T-helper 17 cell (primary cell): ENCODE data around the gene FAM118B. TPM values are rescaled to one million over a fixed set of nuclear protein-coding genes. Genes with fewer than 3 reads are reported as not detected.
"Not testable (repeated sequence)": the region's sequence is repeated elsewhere in the genome, so short reads cannot be mapped to it uniquely, and the experiment has no call there.

Experiments used
- ATAC-seq: fragments of 150-1000 bp; cut with Tn5 transposase; 2 replicates; pipeline ENCODE4 v1.10.0; 2021; ENCODE audit warnings: mild to moderate bottlenecking, moderate library complexity
- DNase-seq, 3 donors: peaks; one replicate each; pipeline versions ENCODE4 v3.0.0 to v3.0.0-alpha.2; 2020 to 2021
- H3K9me3 ChIP-seq: one replicate; pipeline ENCODE4 v1.7.0; 2013; ENCODE audit warnings: low read length, mild to moderate bottlenecking; ENCODE audit not compliant: control insufficient read depth, poor library complexity, severe bottlenecking
- H3K27ac Mint-ChIP-seq: one replicate; pipeline ENCODE4 v1.8.0; 2022; ENCODE audit warnings: mild to moderate bottlenecking, moderate library complexity, mixed read lengths
- H3K27me3 Mint-ChIP-seq: one replicate; pipeline ENCODE4 v1.8.0; 2022; ENCODE audit warnings: mixed read lengths
- H3K36me3 Mint-ChIP-seq: one replicate; pipeline ENCODE4 v1.8.0; 2022; ENCODE audit warnings: low read depth, mixed read lengths
- H3K4me1 Mint-ChIP-seq: one replicate; pipeline ENCODE4 v1.8.0; 2022; ENCODE audit warnings: mild to moderate bottlenecking, mixed read lengths
- H3K4me3 Mint-ChIP-seq: one replicate; pipeline ENCODE4 v1.8.0; 2022; ENCODE audit warnings: mild to moderate bottlenecking, moderate library complexity, mixed read lengths
- total RNA-seq, 4 donors: library from RNA in 2 of 4; stranded (reverse) in 2 of 4; gene quantifications; one replicate each; pipeline ENCODE4 v1.2.3 and lab custom pipeline; 2022 to 2026

Gene FAM118B
- total RNA-seq, 2 donors from 2014 or later, result 2.5 to 2.8 TPM

DNA sequence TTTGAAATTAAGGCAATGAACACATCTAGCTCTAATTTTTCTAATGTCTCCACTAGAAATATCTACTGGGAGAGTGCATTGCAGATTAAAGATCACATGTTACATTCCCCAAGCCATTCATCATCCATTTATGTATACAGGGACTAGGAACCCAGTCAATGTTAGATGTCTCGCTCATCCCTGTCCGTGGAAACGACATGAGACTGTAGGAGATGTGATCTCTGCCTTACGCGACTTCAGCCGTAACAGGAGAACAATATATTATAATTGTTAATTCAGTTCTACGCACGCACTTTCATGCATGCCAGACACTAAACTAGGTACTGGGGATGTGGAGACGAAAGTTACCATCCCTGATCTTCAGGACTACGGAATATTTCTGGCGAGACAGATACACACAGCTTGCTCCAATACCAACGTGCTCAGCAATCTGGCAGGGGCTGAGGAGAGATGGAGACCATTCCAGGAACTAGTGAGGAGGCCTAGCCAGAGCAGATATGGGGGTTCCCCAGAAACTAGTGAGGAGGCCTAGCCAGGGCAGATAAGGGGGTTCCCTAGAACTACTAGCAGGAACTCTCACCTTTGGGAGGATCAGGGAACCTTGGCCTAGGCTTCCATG lies 93.0 kb downstream of the FAM118B start:
- DNase-seq (no peak), ATAC-seq (peak; percentile 31)
- peak overlapping the region; percentile 96 for H3K27ac Mint-ChIP-seq
- H3K4me3 Mint-ChIP-seq, result peak overlapping the region; percentile 98
- no peaks in the 10 kb centered on the region for H3K27me3 Mint-ChIP-seq
- no peaks in the 10 kb centered on the region for H3K9me3 ChIP-seq
- H3K4me1 Mint-ChIP-seq, result peaks cover 18% of the 10 kb centered on the region
- H3K36me3 Mint-ChIP-seq, result peaks cover 2% of the 10 kb centered on the region

DNA sequence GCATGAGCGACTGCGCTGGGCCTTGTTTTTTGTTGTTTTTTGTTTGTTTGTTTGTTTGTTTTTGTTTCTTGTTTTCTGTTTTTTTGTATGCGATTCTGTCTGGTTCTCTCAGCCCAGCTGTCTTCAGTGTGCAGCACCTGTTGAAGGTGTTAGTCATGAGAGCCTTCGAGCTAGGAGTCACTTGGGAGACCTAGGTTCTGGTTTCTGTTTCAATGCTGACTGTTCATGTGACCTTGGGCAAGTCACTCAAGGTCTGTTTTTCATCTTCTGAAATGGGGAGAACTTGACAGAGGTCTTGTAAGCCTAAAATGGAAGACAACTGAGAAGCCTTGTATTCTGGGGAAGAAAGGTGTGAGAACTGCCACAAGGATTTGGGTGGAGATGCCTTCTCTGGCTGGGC lies 94.1 kb downstream of the FAM118B start:
- Mint-ChIP-seq H3K27me3 (no peaks in the 10 kb centered on the region), H3K27ac (peak overlapping the region; percentile 96), H3K4me1 (peaks cover 26% of the 10 kb centered on the region), H3K36me3 (peaks cover 2% of the 10 kb centered on the region), H3K4me3 (peak overlapping the region; percentile 70)
- no peak for ATAC-seq
- no peaks in the 10 kb centered on the region for H3K9me3 ChIP-seq
- DNase-seq, result no peak

- no peaks in the 10 kb centered on the region for H3K9me3 ChIP-seq
- Mint-ChIP-seq H3K36me3 (peaks cover 2% of the 10 kb centered on the region), H3K27ac (no peak overlapping the region), H3K4me1 (peaks cover 28% of the 10 kb centered on the region), H3K27me3 (no peaks in the 10 kb centered on the region), H3K4me3 (no peak overlapping the region)
- DNase-seq (no peak), ATAC-seq (no peak)
Observed at GRCh38 chr11:126307706-126308105, 96.1 kb downstream of the FAM118B start.

DNA sequence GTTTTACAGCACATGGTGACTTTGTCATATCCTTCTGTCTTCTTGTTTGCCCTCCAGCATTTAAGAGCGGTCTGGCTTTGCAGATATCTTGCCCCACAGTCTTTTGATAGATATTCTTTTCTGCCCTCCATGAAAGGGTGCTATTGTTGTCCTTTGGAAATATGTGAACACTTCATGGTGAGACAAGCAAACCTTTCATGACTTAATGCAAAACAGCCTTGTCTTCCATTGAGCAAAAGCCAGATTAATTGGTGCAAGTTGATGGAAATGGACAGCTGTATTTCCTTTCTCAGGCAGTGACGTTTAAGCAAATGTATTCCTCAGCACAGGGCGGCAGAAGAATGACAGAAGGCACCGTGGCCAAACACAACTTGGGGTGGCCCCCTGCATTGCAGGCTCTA lies 96.7 kb downstream of the FAM118B start:
- no peak for ATAC-seq
- Mint-ChIP-seq H3K36me3 (peaks cover 2% of the 10 kb centered on the region), H3K27ac (no peak overlapping the region), H3K27me3 (no peaks in the 10 kb centered on the region), H3K4me1 (peaks cover 28% of the 10 kb centered on the region), H3K4me3 (no peak overlapping the region)
- no peaks in the 10 kb centered on the region for H3K9me3 ChIP-seq
- DNase-seq, result no peak

DNA sequence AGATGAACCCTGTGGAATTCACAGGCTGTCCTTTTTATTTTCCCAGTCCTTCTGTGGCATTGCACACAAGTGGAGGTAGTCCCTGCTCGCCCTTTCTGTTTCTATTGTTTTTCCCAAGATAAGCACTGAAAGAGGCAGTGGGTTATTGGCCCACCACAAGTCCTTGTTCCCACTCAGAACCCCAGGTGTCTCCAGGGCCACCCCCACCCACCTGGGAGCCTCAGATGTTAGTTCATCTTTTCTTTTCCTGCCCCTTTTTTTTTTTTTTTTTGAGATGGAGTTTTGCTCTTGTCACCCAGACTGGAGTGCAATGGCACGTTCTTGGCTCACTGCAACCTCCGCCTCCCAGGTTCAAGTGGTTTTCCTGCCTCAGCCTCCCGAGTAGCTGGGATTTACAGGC lies 97.2 kb downstream of the FAM118B start:
- not testable (repeated sequence) for H3K27me3 Mint-ChIP-seq, H3K36me3 Mint-ChIP-seq, ATAC-seq, H3K4me3 Mint-ChIP-seq, H3K9me3 ChIP-seq, H3K27ac Mint-ChIP-seq, DNase-seq
- H3K4me1 Mint-ChIP-seq, result peaks cover 28% of the 10 kb centered on the region

DNA sequence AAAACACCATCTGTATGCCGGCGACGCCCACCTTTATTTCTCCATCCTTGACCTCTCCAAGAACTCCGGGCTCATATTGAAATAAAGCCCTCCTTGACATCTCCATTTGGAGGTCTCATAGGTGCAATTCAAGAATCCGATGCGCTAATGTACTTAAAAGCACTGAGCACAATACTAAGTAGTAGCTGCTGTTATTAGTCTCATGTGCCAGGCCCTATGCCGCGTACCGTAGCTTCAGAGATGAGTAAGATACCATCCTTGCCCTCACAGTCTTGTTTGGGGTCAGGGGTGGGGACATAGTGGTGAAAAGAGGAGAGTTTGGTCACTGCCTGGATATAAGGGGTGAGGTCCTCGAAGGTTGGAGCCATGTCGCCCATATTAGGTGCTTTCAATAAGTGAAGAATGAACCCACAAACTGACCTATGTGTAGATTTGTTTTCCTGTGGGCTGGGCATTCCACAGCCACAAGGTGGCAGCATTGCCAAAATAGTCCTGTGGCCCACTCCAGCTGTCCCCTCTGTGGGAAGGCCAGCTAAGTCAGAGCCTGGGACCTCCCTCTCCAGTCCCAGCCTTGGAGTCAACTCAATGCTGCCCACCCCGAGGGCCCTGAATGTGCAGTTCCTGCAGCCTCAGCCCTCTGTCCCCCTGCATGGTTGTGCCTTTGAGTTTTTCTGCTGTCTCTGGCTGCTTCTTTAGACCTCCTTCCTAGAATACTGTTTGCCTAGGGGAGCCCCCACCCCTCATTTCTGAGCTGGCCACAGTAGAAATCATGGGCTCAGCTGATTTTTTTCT lies 98.8 kb downstream of the FAM118B start:
- Mint-ChIP-seq H3K4me3 (no peak overlapping the region), H3K4me1 (peaks cover 19% of the 10 kb centered on the region), H3K36me3 (no peaks in the 10 kb centered on the region), H3K27me3 (no peaks in the 10 kb centered on the region), H3K27ac (peak overlapping the region; percentile 41)
- DNase-seq (peak; percentile 17 to 41 (median 19)), ATAC-seq (peak; percentile 72)
- H3K9me3 ChIP-seq, result no peaks in the 10 kb centered on the region

DNA sequence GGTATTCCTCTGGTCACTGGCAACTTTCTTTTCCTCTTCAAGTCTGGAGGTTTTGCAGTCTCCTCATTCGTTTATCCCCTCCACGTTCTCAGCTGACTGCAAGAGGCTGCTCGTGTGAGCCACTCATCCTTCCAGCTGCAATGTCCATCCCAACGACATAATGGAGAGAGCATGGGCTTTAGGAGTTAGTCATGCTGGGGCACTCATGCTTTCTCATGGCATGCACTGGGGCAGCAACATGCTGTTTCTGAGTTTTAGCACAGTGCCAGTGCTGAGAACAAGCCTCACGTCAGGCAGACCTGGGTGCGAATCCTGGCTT lies 99.4 kb downstream of the FAM118B start:
- H3K9me3 ChIP-seq, result no peaks in the 10 kb centered on the region
- ATAC-seq, result no peak
- Mint-ChIP-seq H3K4me1 (peaks cover 14% of the 10 kb centered on the region), H3K27ac (peak overlapping the region; percentile 37), H3K27me3 (no peaks in the 10 kb centered on the region), H3K36me3 (peaks cover under 1% of the 10 kb centered on the region), H3K4me3 (no peak overlapping the region)
- no peak for DNase-seq

DNA sequence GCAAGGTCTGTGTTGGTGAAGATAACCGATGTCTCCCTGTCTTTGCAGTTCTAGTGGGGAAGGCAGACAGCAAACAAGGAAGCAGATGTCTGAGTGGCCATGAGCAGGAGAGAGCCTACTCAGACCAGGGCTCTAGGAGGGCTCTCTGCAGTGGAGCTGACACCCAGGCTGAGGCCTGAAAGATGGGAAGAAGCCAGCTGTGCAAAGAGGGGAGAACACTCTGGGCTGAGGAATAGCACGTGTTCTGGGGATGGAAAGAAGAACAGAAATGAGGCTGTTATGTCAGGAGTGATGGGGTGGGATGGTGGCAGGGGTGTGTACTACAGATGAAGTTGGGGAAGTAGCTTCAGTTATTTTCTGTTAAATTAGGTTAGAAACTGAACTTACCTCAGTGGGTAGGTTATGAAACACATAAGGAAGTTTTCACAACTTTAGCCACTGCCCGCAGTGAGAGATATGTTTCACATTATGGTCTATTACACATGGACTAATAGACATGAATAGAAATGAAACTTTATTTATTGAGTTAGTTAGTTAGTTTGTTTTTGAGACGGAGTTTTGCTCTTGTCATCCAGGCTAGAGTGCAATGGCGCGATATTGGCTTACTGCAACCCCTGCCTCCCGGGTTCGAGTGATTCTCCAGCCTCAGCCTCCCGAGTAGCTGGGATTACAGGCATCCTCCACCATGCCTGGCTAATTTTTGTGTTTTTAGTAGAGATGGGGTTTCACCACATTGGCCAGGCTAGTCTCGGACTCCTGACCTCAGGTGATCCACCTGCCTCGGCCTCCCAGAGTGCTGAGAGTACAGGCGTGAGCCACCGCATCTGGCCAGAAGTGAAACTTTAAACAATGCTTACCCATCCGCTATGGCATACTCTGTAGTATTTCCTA lies 100.1 kb downstream of the FAM118B start:
- no peak for DNase-seq
- H3K4me1 Mint-ChIP-seq, result peaks cover 18% of the 10 kb centered on the region
- no peaks in the 10 kb centered on the region for H3K9me3 ChIP-seq
- H3K36me3 Mint-ChIP-seq, result peaks cover 5% of the 10 kb centered on the region
- no peak for ATAC-seq
- H3K27me3 Mint-ChIP-seq, result no peaks in the 10 kb centered on the region
- peak overlapping the region; percentile 37 for H3K27ac Mint-ChIP-seq
- no peak overlapping the region for H3K4me3 Mint-ChIP-seq

Other genes starting within 250 kb of the FAM118B start
- gene CDON, start 148.9 kb upstream of the FAM118B start, total RNA-seq, result 1 to 10 TPM; 2.0 TPM
- 10 to 100 TPM; 33.2 to 41.2 TPM for gene RPUSD4, start 132 bp upstream of the FAM118B start, total RNA-seq
- gene SRPRA, start 57.1 kb downstream of the FAM118B start, total RNA-seq, result 100 to 1,000 TPM; 182 to 192 TPM
- 10 to 100 TPM; 21.7 to 24.9 TPM for gene FOXRED1, start 57.4 kb downstream of the FAM118B start, total RNA-seq
- gene TIRAP, start 71.3 kb downstream of the FAM118B start, total RNA-seq, result 10 to 100 TPM; 13.1 to 14.1 TPM
- gene DCPS, start 92.3 kb downstream of the FAM118B start, total RNA-seq, result 10 to 100 TPM; 12.1 to 14.9 TPM
- 1 to 10 TPM; 3.0 to 4.8 TPM for gene ST3GAL4, start 143.9 kb downstream of the FAM118B start, total RNA-seq